GM12878 (cell line): ENCODE data around the gene RCC1. TPM values are rescaled to one million over a fixed set of nuclear protein-coding genes. Genes with fewer than 3 reads are reported as not detected.

Source experiments
- ATAC-seq: fragments of 200-7000 bp; cut with Tn5 transposase; 3 replicates; pipeline ENCODE4 v1.9.1; 2020; ENCODE audit warnings: mild to moderate bottlenecking, moderate library complexity
- BruUV-seq: library from RNA; stranded (reverse); fragments of 400-500 nt; replicated peaks from 2 replicates; lab custom pipeline; 2021; lab: Mats Ljungman, UMichigan
- CTCF ChIA-PET: fragments of 300-600 bp; sonication (Branson Sonifier 250); formaldehyde crosslinking; extraction: SDS; loops from one replicate; lab custom pipeline; 2021; ENCODE audit warnings: inconsistent platforms; lab: Yijun Ruan, JAX
- POLR2A ChIA-PET: fragments of 350-600 bp; formaldehyde crosslinking; extraction: SDS; loops from one replicate; lab custom pipeline; 2021; ENCODE audit warnings: inconsistent platforms; lab: Charles Lee
- RAD21 ChIA-PET: fragments of 300-600 bp; sonication (Branson Sonifier 250); formaldehyde crosslinking; loops from one replicate; lab custom pipeline; 2023; ENCODE audit warnings: antibody characterized with exemption; ENCODE audit not compliant: unreplicated experiment; lab: Charles Lee
- SMC1A ChIA-PET: fragments of 300-600 bp; sonication (Branson Sonifier 250); formaldehyde crosslinking; loops from one replicate; lab custom pipeline; 2023; ENCODE audit not compliant: unreplicated experiment, uncharacterized antibody; lab: Charles Lee
- DNase-seq: peaks from one replicate; pipeline ENCODE4 v3.0.0-alpha.2; 2011; ENCODE audit warnings: low read depth, low spot score
- FAIRE-seq: peaks from 3 replicates; lab custom pipeline; 2011; peaks lifted over from hg19 to GRCh38; lab: Jason Lieb, UNC
- H2AFZ ChIP-seq: 2 replicates; pipeline ENCODE4 v1.6.0; 2011; ENCODE audit warnings: low read depth, low read length, control low read depth; ENCODE audit not compliant: control insufficient read depth
- H3K27ac ChIP-seq: 2 replicates; pipeline ENCODE4 v1.5.1; 2011; ENCODE audit warnings: control low read depth; ENCODE audit not compliant: control insufficient read depth, insufficient read depth
- H3K27me3 ChIP-seq, 2 experiments: replicated peaks in 1 of 2; 2 replicates each; pipeline versions ENCODE4 v1.6.0 to v1.6.1; 2011; ENCODE audit warnings: low read length in 1 of 2; ENCODE audit not compliant: control insufficient read depth in 2 of 2, insufficient read depth in 2 of 2
- H3K36me3 ChIP-seq, 2 experiments: 2 replicates each; pipeline ENCODE4 v1.5.1; 2011; ENCODE audit warnings: low read length in 1 of 2; ENCODE audit not compliant: control insufficient read depth in 2 of 2, insufficient read depth in 2 of 2
- H3K4me1 ChIP-seq: 2 replicates; pipeline ENCODE4 v1.6.1; 2011; ENCODE audit warnings: mild to moderate bottlenecking, low read length, moderate library complexity, mixed read lengths; ENCODE audit not compliant: control insufficient read depth, insufficient read depth
- H3K4me2 ChIP-seq: 2 replicates; pipeline ENCODE4 v1.6.0; 2011; ENCODE audit warnings: control low read depth; ENCODE audit not compliant: control insufficient read depth, insufficient read depth
- H3K4me3 ChIP-seq: fragments of 200-600 bp; sonication (generic); 2 replicates; pipeline ENCODE4 v1.5.1; 2016
- H3K79me2 ChIP-seq: 2 replicates; pipeline ENCODE4 v1.6.0; 2011; ENCODE audit warnings: low read length; ENCODE audit not compliant: control insufficient read depth, insufficient read depth
- H3K9ac ChIP-seq: 2 replicates; pipeline ENCODE4 v1.8.0; 2011; ENCODE audit warnings: low read length, control low read depth, mixed read lengths; ENCODE audit not compliant: control insufficient read depth, insufficient read depth
- H3K9me3 ChIP-seq: replicated peaks from 3 replicates; pipeline ENCODE4 v1.5.1; 2011; ENCODE audit warnings: mild to moderate bottlenecking, low read length; ENCODE audit not compliant: control insufficient read depth, insufficient read depth
- H4K20me1 ChIP-seq: 2 replicates; pipeline ENCODE4 v1.6.0; 2011; ENCODE audit not compliant: control insufficient read depth, insufficient read depth
- CBX3 ChIP-seq: fragments of 200-600 bp; sonication (generic); IDR thresholded peaks from 2 replicates; pipeline ENCODE4 v1.6.1; 2016; ENCODE audit warnings: low read depth, borderline replicate concordance
- CEBPZ ChIP-seq: fragments of 150-350 bp; IDR thresholded peaks from 2 replicates; pipeline ENCODE4 v1.6.1; 2016; ENCODE audit warnings: low read depth, low read length
- CTCF ChIP-seq, 3 experiments: IDR thresholded peaks in 2 of 3; conservative IDR thresholded peaks in 1 of 3; 2 replicates each; pipeline ENCODE4 v1.5.1; 2011; ENCODE audit warnings: low read depth in 3 of 3, low read length in 3 of 3, mild to moderate bottlenecking in 3 of 3, control low read depth in 2 of 3, moderate library complexity in 2 of 3, inconsistent platforms in 1 of 3, mixed read lengths in 1 of 3; ENCODE audit not compliant: control insufficient read depth in 2 of 3, insufficient read depth in 1 of 3; ENCODE audit errors: extremely low read depth in 1 of 3
- JUNB ChIP-seq: IDR thresholded peaks from 2 replicates; pipeline ENCODE4 v1.6.1; 2016; ENCODE audit warnings: antibody characterized with exemption, mild to moderate bottlenecking
- MXI1 ChIP-seq: fragments of 150-350 bp; IDR thresholded peaks from 2 replicates; pipeline ENCODE4 v1.6.1; 2011; ENCODE audit warnings: low read depth, mild to moderate bottlenecking, inconsistent platforms, low read length, improper control_type of control experiment
- NR2C2 ChIP-seq: IDR thresholded peaks from 2 replicates; pipeline ENCODE4 v1.6.1; 2011; ENCODE audit warnings: borderline replicate concordance, low read depth; ENCODE audit not compliant: control insufficient read depth, insufficient read length
- NR2F1 ChIP-seq: fragments of 450-650 bp; conservative IDR thresholded peaks from 2 replicates; pipeline ENCODE4 v1.6.1; 2017; ENCODE audit warnings: mild to moderate bottlenecking
- PML ChIP-seq: IDR thresholded peaks from 2 replicates; pipeline ENCODE4 v1.6.1; 2012; ENCODE audit warnings: low read length, inconsistent platforms
- RELA ChIP-seq: fragments of 450-650 bp; IDR thresholded peaks from 2 replicates; pipeline ENCODE4 v1.8.0; 2014; ENCODE audit warnings: borderline replicate concordance; ENCODE audit not compliant: partially characterized antibody
- RFX5 ChIP-seq: IDR thresholded peaks from 2 replicates; pipeline ENCODE4 v1.6.1; 2011; ENCODE audit warnings: low read depth, low read length, improper control_type of control experiment
- YBX1 ChIP-seq: fragments of 450-650 bp; IDR thresholded peaks from 2 replicates; pipeline ENCODE4 v1.6.1; 2016; ENCODE audit warnings: antibody characterized with exemption
- YY1 ChIP-seq: IDR thresholded peaks from 2 replicates; pipeline ENCODE4 v1.6.1; 2011; ENCODE audit warnings: low read depth, mild to moderate bottlenecking, low read length
- ZNF592 ChIP-seq: fragments of 450-650 bp; IDR thresholded peaks from 2 replicates; pipeline ENCODE4 v1.6.1; 2017; ENCODE audit warnings: mild to moderate bottlenecking, moderate library complexity
- WGBS: methylation state at CpG from one replicate; pipeline ENCODE4 v1.1.6; 2016; ENCODE audit warnings: low lambda C conversion rate; ENCODE audit not compliant: insufficient replicate concordance, insufficient coverage; ENCODE audit errors: missing lambda C conversion rate; 5-methylcytosine and 5-hydroxymethylcytosine counted together
- in situ Hi-C: fragments of 300-500 bp; cut with MboI; formaldehyde crosslinking; loops from 9 replicates; pipeline ENCODE4 v1.14.3; 2018; ENCODE audit warnings: mixed read lengths
- intact Hi-C: fragments of 100-400 bp; cut with micrococcal nuclease; formaldehyde crosslinking; loops from one replicate; pipeline ENCODE4 v1.14.2; 2022; ENCODE audit not compliant: unreplicated experiment
- polyA plus RNA-seq, 11 experiments: library from polyadenylated mRNA; depleted of rRNA in 4 of 11; unstranded in 6 of 11; stranded (reverse) in 5 of 11; fragments of >200 nt; fragmentation: Nextera tagmentation in 4 of 11; fragmentation: Illumina TruSeq in 1 of 11; extraction: Ambion mirVana in 4 of 11; extraction: Trizol in 1 of 11; gene quantifications; 1 replicate in 1 of 11; 2 replicates in 10 of 11; pipeline versions ENCODE4 v1.2.1 to v1.2.3, GENCODE V29; 2011 to 2016; ENCODE audit warnings: inconsistent platforms in 2 of 11, missing spikeins in 2 of 11, low read depth in 1 of 11
- total RNA-seq, 4 experiments: library from RNA; depleted of rRNA in 3 of 4; stranded (reverse); fragments of >200 nt in 3 of 4; fragmentation: Illumina TruSeq in 1 of 4; extraction: Trizol in 1 of 4; gene quantifications; 2 replicates each; pipeline versions ENCODE4 v1.2.1 to v1.2.3, GENCODE V29; 2013 to 2021

The RCC1 gene
- total and polyA plus RNA-seq, 10 of the 15 experiments (the other 5 are each of a cell fraction or from before 2014, with no cell fraction given) = 8.3 to 99.4 (median 74.6) TPM

GRCh38 chr1:28457678-28458077 is 48.2 kb upstream of the RCC1 start:
- RAD21 ChIA-PET = no interaction called here
- TF ChIP-seq RFX5 = no peak
- no peak for TF ChIP-seq CEBPZ
- no peak for TF ChIP-seq NR2C2
- TF ChIP-seq YY1 = no peak
- no peak for TF ChIP-seq NR2F1
- no peak for TF ChIP-seq CTCF (IDR thresholded peaks at IDR 0.05 in 2 of 3, conservative IDR thresholded peaks at IDR 0.05 in 1 of 3; ENCODE audit: control insufficient read depth in 2 of 3, extremely low read depth in 1 of 3, insufficient read depth in 1 of 3, low read depth in 3 of 3, low read length in 3 of 3)
- TF ChIP-seq YBX1 = no peak
- TF ChIP-seq CBX3 = no peak
- TF ChIP-seq PML = no peak
- no peak for TF ChIP-seq MXI1
- no peak for TF ChIP-seq JUNB
- TF ChIP-seq ZNF592 = no peak
- TF ChIP-seq RELA = no peak

More at GRCh38 chr1:28457678-28458077, 48.2 kb upstream of the RCC1 start:
- H4K20me1 ChIP-seq = no peaks in the 10 kb centered on the region
- peaks cover 0 to 4% of the 10 kb centered on the region in 2 experiments; a peak in 1 of 4 replicates for H3K36me3 ChIP-seq
- H3K9ac ChIP-seq = no peak overlapping the region
- H3K4me3 ChIP-seq = no peak overlapping the region
- no peak overlapping the region for H3K27ac ChIP-seq
- 71% methylated on average over 1 of the region's 1 CpG for WGBS
- H3K4me1 ChIP-seq = no peaks in the 10 kb centered on the region
- FAIRE-seq = no peak
- ChIA-PET SMC1A (no interaction called here), CTCF (interaction anchor here (0.6 to 1.2 kb wide), 2 partner anchors 113 to 209 kb away, joined by 3 read pairs; no protein-coding TSS in a partner anchor), POLR2A (interaction anchor here (0.6 kb wide), 1 partner anchor 206 kb away, joined by 3 read pairs; no protein-coding TSS in a partner anchor)
- no peaks in the 10 kb centered on the region for H3K27me3 ChIP-seq
- BruUV-seq = no TSS peak
- ATAC-seq = no peak
- in situ Hi-C loops (no loop called here), intact Hi-C loops (no loop called here)
- DNase-seq = no peak
- H3K4me2 ChIP-seq = no peak overlapping the region
- no peak overlapping the region for H2AFZ ChIP-seq
- H3K9me3 ChIP-seq = no peaks in the 10 kb centered on the region
- H3K79me2 ChIP-seq = no peaks in the 10 kb centered on the region
